Parathyroid adenoma (tissue), 2 donors: ENCODE data around the gene FZR1.

Experiments
- H2AFZ ChIP-seq: fragments of 300-600 bp; sonication (generic); one replicate; pipeline ENCODE4 v1.7.0; 2017; ENCODE audit warnings: antibody characterized with exemption, mild to moderate bottlenecking
- H3K27ac ChIP-seq: fragments of 300-600 bp; sonication (generic); one replicate; pipeline ENCODE4 v1.7.0; 2017
- H3K27me3 ChIP-seq: fragments of 300-600 bp; sonication (generic); one replicate; pipeline ENCODE4 v1.7.0; 2017; ENCODE audit warnings: low read length; ENCODE audit not compliant: control insufficient read depth, insufficient read depth
- H3K36me3 ChIP-seq: fragments of 300-600 bp; sonication (generic); one replicate; pipeline ENCODE4 v1.7.0; 2017; ENCODE audit warnings: low read length; ENCODE audit not compliant: control insufficient read depth, insufficient read depth
- H3K4me1 ChIP-seq: fragments of 300-600 bp; sonication (generic); one replicate; pipeline ENCODE4 v1.7.0; 2017; ENCODE audit warnings: control low read depth
- H3K4me2 ChIP-seq: fragments of 300-600 bp; sonication (generic); one replicate; pipeline ENCODE4 v1.7.0; 2017; ENCODE audit warnings: low read length
- H3K4me3 ChIP-seq: fragments of 300-600 bp; sonication (generic); one replicate; pipeline ENCODE4 v1.7.0; 2017; ENCODE audit warnings: low read depth, low read length
- H3K79me2 ChIP-seq: fragments of 300-600 bp; sonication (generic); one replicate; pipeline ENCODE4 v1.7.0; 2017; ENCODE audit warnings: control low read depth
- H3K9ac ChIP-seq: fragments of 300-600 bp; sonication (generic); one replicate; pipeline ENCODE4 v1.7.0; 2017; ENCODE audit warnings: mild to moderate bottlenecking
- H3K9me3 ChIP-seq: fragments of 300-600 bp; sonication (generic); one replicate; pipeline ENCODE4 v1.7.0; 2017; ENCODE audit warnings: low read length; ENCODE audit not compliant: control insufficient read depth
- CTCF ChIP-seq: fragments of 300-600 bp; sonication (generic); IDR thresholded peaks from one replicate; pipeline ENCODE4 v1.7.0; 2017; ENCODE audit warnings: antibody characterized with exemption, mild to moderate bottlenecking
- donor health status: primary hyperparathyroidism.

FZR1 gene

GRCh38 chr19:3477951-3478350 is 28.2 kb upstream of the FZR1 start:
- no peaks in the 10 kb centered on the region for H3K79me2 ChIP-seq
- H3K9ac ChIP-seq, result no peak overlapping the region
- no peaks in the 10 kb centered on the region for H3K9me3 ChIP-seq
- no peaks in the 10 kb centered on the region for H3K36me3 ChIP-seq
- no peak overlapping the region for H2AFZ ChIP-seq
- H3K4me3 ChIP-seq, result no peak overlapping the region
- no peak for TF ChIP-seq CTCF
- no peaks in the 10 kb centered on the region for H3K27me3 ChIP-seq
- no peak overlapping the region for H3K27ac ChIP-seq
- H3K4me2 ChIP-seq, result no peak overlapping the region
- no peaks in the 10 kb centered on the region for H3K4me1 ChIP-seq

GRCh38 chr19:3478409-3479176 is 27.5 kb upstream of the FZR1 start:
- Histone ChIP-seq H3K9ac (no peak overlapping the region), H3K27ac (no peak overlapping the region), H3K9me3 (no peaks in the 10 kb centered on the region), H3K4me3 (no peak overlapping the region), H3K27me3 (no peaks in the 10 kb centered on the region), H3K36me3 (no peaks in the 10 kb centered on the region), H3K79me2 (no peaks in the 10 kb centered on the region), H3K4me2 (no peak overlapping the region), H3K4me1 (no peaks in the 10 kb centered on the region), H2AFZ (no peak overlapping the region)
- TF ChIP-seq CTCF, result no peak

GRCh38 chr19:3479177-3479833 is 26.8 kb upstream of the FZR1 start:
- Histone ChIP-seq H3K27ac (no peak overlapping the region), H3K9ac (no peak overlapping the region), H3K36me3 (no peaks in the 10 kb centered on the region), H3K9me3 (no peaks in the 10 kb centered on the region), H3K4me3 (no peak overlapping the region), H3K4me2 (no peak overlapping the region), H3K4me1 (no peaks in the 10 kb centered on the region), H2AFZ (no peak overlapping the region), H3K79me2 (no peaks in the 10 kb centered on the region), H3K27me3 (no peaks in the 10 kb centered on the region)
- TF ChIP-seq CTCF, result no peak

- Histone ChIP-seq H3K79me2 (no peaks in the 10 kb centered on the region), H3K27me3 (no peaks in the 10 kb centered on the region), H3K4me1 (no peaks in the 10 kb centered on the region), H3K9me3 (no peaks in the 10 kb centered on the region), H2AFZ (no peak overlapping the region), H3K4me3 (no peak overlapping the region), H3K27ac (no peak overlapping the region), H3K9ac (no peak overlapping the region), H3K36me3 (no peaks in the 10 kb centered on the region), H3K4me2 (no peak overlapping the region)
- TF ChIP-seq CTCF, result no peak
Measured at GRCh38 chr19:3479834-3480215, 26.3 kb upstream of the FZR1 start.
